Measurements from ENCODE around the gene CILP2.

CILP2 gene

GRCh38 chr19:19507354-19507753 lies 30.7 kb upstream of the CILP2 start:
- no peak overlapping the region for H3K27ac ChIP-seq
- no peak for TF ChIP-seq CTCF (IDR thresholded peaks at IDR 0.05)
- TF ChIP-seq ZFX (IDR thresholded peaks at IDR 0.05; ENCODE audit: borderline replicate concordance), result no peak

GRCh38 chr19:19508217-19508616 lies 29.8 kb upstream of the CILP2 start:
- no peak overlapping the region for H3K27ac ChIP-seq
- TF ChIP-seq ZFX (IDR thresholded peaks at IDR 0.05; ENCODE audit: borderline replicate concordance), result no peak
- no peak for TF ChIP-seq CTCF (IDR thresholded peaks at IDR 0.05)

- TF ChIP-seq ZFX (IDR thresholded peaks at IDR 0.05; ENCODE audit: borderline replicate concordance) (no peak), CTCF (IDR thresholded peaks at IDR 0.05) (no peak)
- H3K27ac ChIP-seq, result no peak overlapping the region
Observed at GRCh38 chr19:19510432-19510831, 27.6 kb upstream of the CILP2 start.

- TF ChIP-seq ZFX (IDR thresholded peaks at IDR 0.05; ENCODE audit: borderline replicate concordance) (no peak), CTCF (IDR thresholded peaks at IDR 0.05) (no peak)
- H3K27ac ChIP-seq, result no peak overlapping the region
Observed at GRCh38 chr19:19513682-19514081, 24.4 kb upstream of the CILP2 start.

GRCh38 chr19:19514215-19514657 lies 23.8 kb upstream of the CILP2 start:
- TF ChIP-seq ZFX (IDR thresholded peaks at IDR 0.05; ENCODE audit: borderline replicate concordance), result no peak
- TF ChIP-seq CTCF (IDR thresholded peaks at IDR 0.05), result no peak
- H3K27ac ChIP-seq, result no peak overlapping the region

- peak within 1 kb of the TSS; percentile 74 for H3K27ac ChIP-seq
- TF ChIP-seq ZFX (IDR thresholded peaks at IDR 0.05; ENCODE audit: borderline replicate concordance) (no peak), CTCF (IDR thresholded peaks at IDR 0.05) (no peak)
Observed at GRCh38 chr19:19514881-19515641, 23.0 kb upstream of the CILP2 start, which contains the start of gene TSSK6. TSSK6 (minus strand) TSS chr19:19515548; CDS start chr19:19515427, 121 bp downstream.

All from 22Rv1 (cell line).